Skeletal muscle tissue (tissue), 4 donors: ENCODE measurements around the gene C12orf56. TPM values are rescaled to one million over a fixed set of nuclear protein-coding genes. Genes with fewer than 3 reads are reported as not detected.

ENCODE experiments used
- H3K27ac ChIP-seq: one replicate; pipeline ENCODE4 v1.7.0; 2013; ENCODE audit warnings: mild to moderate bottlenecking, low read depth, low read length, inconsistent platforms
- H3K27me3 ChIP-seq, 3 donors: one replicate each; pipeline ENCODE4 v1.7.0; 2013; ENCODE audit warnings: low read length in 3 of 3; ENCODE audit not compliant: control insufficient read depth in 3 of 3, insufficient read depth in 3 of 3
- H3K36me3 ChIP-seq, 3 donors: one replicate each; pipeline ENCODE4 v1.7.0; 2013; ENCODE audit warnings: low read length in 3 of 3; ENCODE audit not compliant: control insufficient read depth in 3 of 3, insufficient read depth in 3 of 3
- H3K4me1 ChIP-seq, 3 donors: one replicate each; pipeline ENCODE4 v1.7.0; 2013; ENCODE audit warnings: low read length in 3 of 3, mild to moderate bottlenecking in 3 of 3; ENCODE audit not compliant: control insufficient read depth in 3 of 3, insufficient read depth in 3 of 3
- H3K4me3 ChIP-seq, 3 donors: one replicate each; pipeline ENCODE4 v1.7.0; 2013; ENCODE audit warnings: low read length in 3 of 3
- H3K9ac ChIP-seq, 3 donors: one replicate each; pipeline ENCODE4 v1.7.0; 2013; ENCODE audit warnings: low read length in 3 of 3, mild to moderate bottlenecking in 3 of 3, moderate library complexity in 2 of 3, low read depth in 1 of 3
- H3K9me3 ChIP-seq, 3 donors: one replicate each; pipeline ENCODE4 v1.7.0; 2013; ENCODE audit warnings: low read length in 3 of 3; ENCODE audit not compliant: control insufficient read depth in 3 of 3
- total RNA-seq: library from RNA; depleted of rRNA; stranded (reverse); fragments of >200 nt; gene quantifications from one replicate; pipeline ENCODE4 v1.2.3, GENCODE V29; 2014
- donor health status: Osteomylitis.

Gene C12orf56
- total RNA-seq, 1 donor from 2014 or later = 0.52 TPM

- H3K9ac ChIP-seq = no peak overlapping the region
- H3K4me3 ChIP-seq = no peak overlapping the region
- peaks cover 0 to 2% (median 0%) of the 10 kb centered on the region in 3 donors for H3K4me1 ChIP-seq
- H3K9me3 ChIP-seq = no peaks in the 10 kb centered on the region
- no peaks in the 10 kb centered on the region for H3K27me3 ChIP-seq
- no peak overlapping the region for H3K27ac ChIP-seq
- H3K36me3 ChIP-seq = peaks cover 28 to 59% (median 50%) of the 10 kb centered on the region in 3 donors
These were observed 21.9 kb upstream of the C12orf56 start for GRCh38 chr12:64412459-64412858.

DNA sequence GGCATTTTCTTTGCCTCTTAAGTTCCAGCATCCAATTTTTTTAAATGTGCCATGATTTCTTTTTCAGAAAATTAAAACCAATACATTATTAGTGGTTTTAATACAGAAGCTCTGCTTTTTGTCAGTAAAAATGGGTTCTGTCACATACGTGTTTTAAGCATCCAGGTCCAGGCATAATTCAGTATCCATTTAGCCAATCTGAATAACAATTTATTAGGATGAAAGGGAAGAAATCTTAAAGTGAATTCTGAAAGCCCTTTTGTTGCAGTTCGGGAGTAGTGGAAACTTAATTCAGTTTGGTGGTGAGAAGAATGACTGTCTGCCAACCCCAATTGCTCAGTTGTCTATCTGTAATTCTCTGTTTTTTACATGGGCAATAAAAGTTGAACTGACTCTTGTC is 20.9 kb upstream of the C12orf56 start:
- H3K4me3 ChIP-seq = no peak overlapping the region
- peaks cover 19 to 49% (median 41%) of the 10 kb centered on the region in 3 donors for H3K36me3 ChIP-seq
- peaks cover 0 to 2% (median 0%) of the 10 kb centered on the region in 3 donors for H3K4me1 ChIP-seq
- H3K9me3 ChIP-seq = no peaks in the 10 kb centered on the region
- no peak overlapping the region for H3K27ac ChIP-seq
- H3K9ac ChIP-seq = no peak overlapping the region
- no peaks in the 10 kb centered on the region for H3K27me3 ChIP-seq

DNA sequence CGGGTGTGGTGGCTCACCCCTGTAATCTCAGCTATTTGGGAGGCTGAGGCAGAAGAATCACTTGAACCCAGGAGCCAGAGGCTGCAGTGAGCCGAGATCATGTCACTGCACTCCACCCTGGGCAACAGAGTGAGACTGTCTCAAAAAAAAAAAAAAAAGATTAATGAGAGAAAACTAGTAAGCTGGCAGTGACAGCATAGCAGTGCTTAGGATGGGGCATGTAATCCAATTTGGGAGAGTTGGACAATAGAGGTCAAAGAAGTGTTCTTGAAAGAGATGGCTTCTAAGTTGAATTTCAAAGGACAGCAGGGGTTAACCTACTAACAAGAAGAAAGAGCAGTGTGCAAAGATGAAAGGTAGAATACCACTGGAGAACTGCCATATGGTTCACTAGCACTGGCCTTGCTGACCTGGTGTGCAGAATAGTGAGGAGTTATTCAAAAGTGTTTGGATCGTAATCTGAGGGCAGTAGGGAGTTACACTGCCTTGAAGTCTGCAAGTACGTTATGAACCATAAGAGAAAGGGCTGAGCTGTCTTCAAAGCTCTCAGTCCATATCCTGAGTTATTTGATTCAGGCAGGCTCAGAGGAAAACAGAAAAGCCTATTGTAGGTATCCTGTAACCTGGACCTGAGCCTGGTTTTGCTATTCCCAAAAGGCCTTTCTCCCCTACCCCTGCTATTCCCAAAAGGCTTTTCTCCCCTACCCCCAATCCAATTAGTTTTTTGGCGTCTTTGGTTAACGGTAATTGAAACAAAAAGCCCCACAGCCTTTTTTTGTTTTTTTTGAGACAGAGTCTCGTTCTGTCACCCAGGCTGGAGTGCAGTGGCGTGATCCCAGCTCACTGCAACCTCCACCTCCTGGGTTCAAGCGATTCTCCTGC is 17.0 kb upstream of the C12orf56 start:
- no peak overlapping the region for H3K9ac ChIP-seq
- no peaks in the 10 kb centered on the region for H3K27me3 ChIP-seq
- no peak overlapping the region for H3K27ac ChIP-seq

DNA sequence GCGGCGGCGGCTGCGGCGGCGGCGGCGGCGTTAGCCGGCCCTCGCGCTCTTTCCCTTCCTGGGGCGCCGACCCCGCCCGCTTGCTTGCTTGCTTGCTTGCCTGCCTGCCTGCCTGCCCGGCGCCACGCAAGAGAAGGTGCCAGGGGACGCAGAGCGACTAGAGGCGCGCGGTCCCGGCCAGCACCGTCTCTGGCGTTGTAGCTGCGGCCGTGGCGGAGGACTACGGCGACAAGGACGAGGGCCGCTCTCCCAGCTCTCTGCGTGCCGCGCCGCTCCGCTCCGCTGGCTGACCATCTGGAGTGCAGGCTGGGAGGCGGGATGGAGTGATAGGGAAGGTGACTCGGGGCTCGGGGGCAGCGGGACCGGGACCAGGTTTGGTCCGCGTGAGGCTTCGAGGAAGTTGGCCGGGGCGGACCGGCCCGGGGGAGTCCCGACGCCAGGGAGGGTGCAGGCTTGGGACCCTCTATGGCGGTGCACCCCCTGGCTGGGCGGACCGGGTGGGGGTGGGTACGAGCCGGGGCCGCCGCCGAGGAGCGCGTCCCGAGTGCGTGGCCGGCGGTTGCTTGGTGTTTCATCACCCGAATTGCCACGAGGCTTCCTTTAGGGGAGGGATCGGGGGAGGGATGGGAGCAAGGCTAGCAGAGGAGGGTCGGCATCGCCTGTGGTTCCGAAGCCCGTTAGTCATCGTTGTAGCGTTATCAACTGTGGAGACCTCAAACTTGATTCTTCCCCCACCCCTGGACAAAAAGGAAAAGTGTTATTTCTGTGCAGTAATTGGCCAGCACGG is 14.1 kb upstream of the C12orf56 start:
- peak overlapping the region; percentile 85 to 93 (median 91) for H3K4me3 ChIP-seq
- no peaks in the 10 kb centered on the region for H3K27me3 ChIP-seq
- peaks cover 0 to under 1% (median 0%) of the 10 kb centered on the region in 3 donors for H3K36me3 ChIP-seq
- peak overlapping the region; percentile 86 to 95 (median 87) for H3K9ac ChIP-seq
- peaks cover 2 to 8% (median 4%) of the 10 kb centered on the region in 3 donors for H3K4me1 ChIP-seq
- peak overlapping the region; percentile 93 for H3K27ac ChIP-seq
- H3K9me3 ChIP-seq = no peaks in the 10 kb centered on the region

More for the DNA sequence above, 17.0 kb upstream of the C12orf56 start:
- peaks cover 6 to 22% (median 17%) of the 10 kb centered on the region in 3 donors for H3K36me3 ChIP-seq
- H3K4me3 ChIP-seq = no peak overlapping the region
- no peaks in the 10 kb centered on the region for H3K9me3 ChIP-seq
- H3K4me1 ChIP-seq = peaks cover 2 to 8% (median 4%) of the 10 kb centered on the region in 3 donors

GRCh38 chr12:64403707-64404469 is 13.3 kb upstream of the C12orf56 start, which contains the start of gene XPOT:
TSS of gene XPOT (plus strand) at chr12:64404392. CDS start at chr12:64410036, 5,644 bp downstream.
- Histone ChIP-seq H3K4me3 (peak within 1 kb of the TSS; percentile 87 to 93 (median 91)), H3K9ac (peak within 1 kb of the TSS; percentile 87 to 95 (median 91)), H3K9me3 (no peaks in the 10 kb centered on the region), H3K36me3 (no peaks in the 10 kb centered on the region), H3K27ac (peak within 1 kb of the TSS; percentile 93), H3K27me3 (no peaks in the 10 kb centered on the region), H3K4me1 (peaks cover 2 to 8% (median 4%) of the 10 kb centered on the region in 3 donors)

GRCh38 chr12:64402181-64402580 is 11.6 kb upstream of the C12orf56 start:
- Histone ChIP-seq H3K4me1 (peaks cover 0 to 8% (median 4%) of the 10 kb centered on the region in 3 donors), H3K9ac (no peak overlapping the region), H3K27me3 (no peaks in the 10 kb centered on the region), H3K4me3 (no peak overlapping the region), H3K9me3 (no peaks in the 10 kb centered on the region), H3K27ac (no peak overlapping the region), H3K36me3 (no peaks in the 10 kb centered on the region)

DNA sequence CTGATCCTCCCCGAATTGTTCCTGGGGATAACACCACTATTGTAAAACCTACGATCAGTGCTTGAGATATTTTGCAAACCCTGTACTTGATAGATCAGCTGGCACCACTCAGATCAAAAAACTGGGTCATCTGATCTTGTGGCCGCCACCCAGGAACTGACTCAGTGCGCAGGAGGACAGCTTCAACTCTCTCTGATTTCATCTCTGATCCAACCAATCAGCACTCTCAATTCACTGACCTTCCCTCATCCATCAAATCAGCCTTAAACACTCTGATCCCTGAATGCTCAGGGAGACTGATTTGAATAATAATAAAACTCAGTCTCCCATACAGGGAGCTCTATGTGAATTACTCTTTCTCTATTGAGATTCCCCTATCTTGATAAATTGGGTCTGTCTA is 9.5 kb upstream of the C12orf56 start:
- no peak overlapping the region for H3K27ac ChIP-seq
- no peaks in the 10 kb centered on the region for H3K4me1 ChIP-seq

GRCh38 chr12:64395739-64396138 is 5.2 kb upstream of the C12orf56 start:
- Histone ChIP-seq H3K9me3 (no peaks in the 10 kb centered on the region), H3K36me3 (no peaks in the 10 kb centered on the region), H3K4me1 (no peaks in the 10 kb centered on the region), H3K27me3 (peaks cover 7 to 9% (median 7%) of the 10 kb centered on the region in 3 donors), H3K9ac (no peak overlapping the region), H3K4me3 (no peak overlapping the region), H3K27ac (no peak overlapping the region)

More for the DNA sequence above, 9.5 kb upstream of the C12orf56 start:
- H3K27me3 ChIP-seq = no peaks in the 10 kb centered on the region
- no peak overlapping the region for H3K9ac ChIP-seq
- no peak overlapping the region for H3K4me3 ChIP-seq
- no peaks in the 10 kb centered on the region for H3K9me3 ChIP-seq
- H3K36me3 ChIP-seq = no peaks in the 10 kb centered on the region

DNA sequence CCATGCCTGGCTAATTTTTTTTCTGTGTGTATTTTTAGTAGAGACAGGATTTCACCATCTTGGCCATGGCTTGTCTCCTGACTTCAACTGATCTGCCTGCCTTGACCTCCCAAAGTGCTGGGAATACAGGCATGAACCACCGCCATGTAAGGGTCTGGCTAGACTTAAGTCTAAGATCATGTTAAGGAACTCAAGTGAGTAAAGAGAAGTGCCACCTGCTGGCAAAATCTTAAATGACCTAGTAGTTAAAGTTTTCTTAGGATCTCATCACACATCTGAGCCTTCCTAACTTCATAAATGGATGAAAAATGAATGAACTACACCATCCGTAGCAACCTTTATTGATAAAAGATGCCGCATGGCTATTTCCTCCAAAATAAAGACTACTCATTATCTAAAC is 1.7 kb upstream of the C12orf56 start:
- Histone ChIP-seq H3K27me3 (peaks cover 18 to 25% (median 23%) of the 10 kb centered on the region in 3 donors), H3K27ac (no peak overlapping the region), H3K4me3 (no peak overlapping the region), H3K9ac (no peak overlapping the region), H3K36me3 (no peaks in the 10 kb centered on the region), H3K9me3 (no peaks in the 10 kb centered on the region), H3K4me1 (no peaks in the 10 kb centered on the region)
